Motor neuron (in vitro differentiated cells): ENCODE results near the gene MTCL1. TPM values are rescaled to one million over a fixed set of nuclear protein-coding genes. Genes with fewer than 3 reads are reported as not detected.
A peak's percentile ranks its signal among the peaks of the same experiment; 100 is the strongest.
"Not testable (repeated sequence)": the region's sequence is repeated elsewhere in the genome, so short reads cannot be mapped to it uniquely, and the experiment has no call there.

ENCODE experiments used
- ATAC-seq, 8 experiments: fragments of 200-7000 bp; cut with Tn5 transposase; replicated peaks in 6 of 8; 2 replicates each; pipeline ENCODE4 v1.8.0; 2021; ENCODE audit warnings: mild to moderate bottlenecking in 8 of 8, moderate library complexity in 8 of 8
- H3K27ac ChIP-seq, 2 donors: fragments of 250-450 bp; sonication (Bioruptor Pico); 2 replicates each; pipeline ENCODE4 v1.9.0; 2021; ENCODE audit warnings: antibody characterized with exemption in 2 of 2, mild to moderate bottlenecking in 2 of 2, moderate library complexity in 1 of 2
- H3K4me1 ChIP-seq, 2 donors: fragments of 250-450 bp; sonication (Bioruptor Pico); replicated peaks in 1 of 2; 2 replicates each; pipeline ENCODE4 v1.6.1; 2021; ENCODE audit warnings: antibody characterized with exemption in 2 of 2, mild to moderate bottlenecking in 2 of 2, moderate library complexity in 1 of 2
- H3K4me3 ChIP-seq, 5 donors: fragments of 250-450 bp; sonication (Bioruptor Pico); 2 replicates each; pipeline ENCODE4 v1.9.0; 2021; ENCODE audit warnings: antibody characterized with exemption in 5 of 5, mild to moderate bottlenecking in 5 of 5, moderate library complexity in 4 of 5
- WGBS, 10 experiments: fragments of 450-650 bp; shearing (Covaris generic); methylation state at CpG; one replicate each; pipeline ENCODE4 v1.0.0; 2022; 5-methylcytosine and 5-hydroxymethylcytosine counted together
- in situ Hi-C, 9 experiments: fragments of 400-800 bp; cut with MboI; loops; one replicate each; pipeline ENCODE4 v1.15.0; 2021; ENCODE audit warnings: low sequenced_read_pairs in 9 of 9, low pct_unique_long_range_greater_than_20kb in 2 of 9; ENCODE audit not compliant: unreplicated experiment in 9 of 9
- total RNA-seq, 8 experiments: library from RNA; unstranded; fragments of 300-600 nt; gene quantifications; 2 replicates each; pipeline versions ENCODE4 v1.2.3 to v1.2.4, GENCODE V29; 2022

The MTCL1 gene
- total RNA-seq, 8 experiments from 2014 or later, result 10.4 to 35.6 (median 15.6) TPM

DNA sequence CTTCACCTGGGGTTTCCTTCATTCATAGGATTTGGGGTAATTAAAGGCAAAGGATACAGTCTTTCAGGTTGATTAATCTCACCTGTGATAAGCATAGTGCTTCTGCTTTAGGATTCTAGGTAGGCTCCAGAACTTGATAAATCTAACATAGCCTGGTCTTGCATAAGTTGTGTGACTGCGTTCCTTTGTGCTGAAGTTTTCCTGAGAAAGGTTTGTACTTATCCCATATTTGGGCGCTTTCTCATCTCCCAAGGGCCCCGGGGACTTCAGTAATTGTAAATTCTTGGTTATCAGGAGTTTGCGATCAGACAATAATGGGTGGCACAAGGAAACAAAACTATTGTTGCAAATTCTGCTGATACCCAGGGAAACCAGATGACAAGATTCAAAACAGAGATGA lies 53.1 kb downstream of the MTCL1 start:
- WGBS, 10 experiments, result 84 to 100% (median 97%) methylated on average over 1 to 4 of the region's 4 CpGs; no CpG with 5 or more reads in 1 of the 10 experiments
- ATAC-seq, result no peak
- H3K4me1 ChIP-seq, result no peaks in the 10 kb centered on the region
- H3K27ac ChIP-seq, result no peak overlapping the region
- in situ Hi-C loops, result no loop called here
- no peak overlapping the region for H3K4me3 ChIP-seq

DNA sequence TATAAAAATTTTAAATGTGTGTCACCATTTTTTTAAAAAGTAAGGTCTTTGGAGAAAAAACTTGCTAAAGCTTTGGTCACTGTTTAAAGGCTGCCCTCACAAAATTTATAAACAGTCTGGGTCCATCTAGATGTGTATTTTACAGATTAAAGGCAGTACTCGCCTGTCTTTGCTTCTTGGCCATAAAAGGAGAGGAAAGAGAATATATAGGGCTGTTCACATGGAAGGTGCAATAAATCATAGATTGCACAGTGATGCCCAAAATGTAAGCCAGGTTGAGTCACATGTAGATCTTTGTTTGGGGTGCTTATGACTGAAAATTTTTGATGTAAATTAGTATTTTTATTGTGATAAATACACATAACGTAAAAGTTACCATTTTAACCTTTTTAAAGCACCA lies 55.6 kb downstream of the MTCL1 start:
- no peak for ATAC-seq
- WGBS, 10 experiments, result 95 to 100% (median 100%) methylated on average over 1 to 2 of the region's 2 CpGs; no CpG with 5 or more reads in 2 of the 10 experiments
- Histone ChIP-seq H3K4me3 (no peak overlapping the region), H3K4me1 (peaks cover 6 to 7% of the 10 kb centered on the region in 2 donors), H3K27ac (no peak overlapping the region)
- in situ Hi-C loops, result no loop called here

DNA sequence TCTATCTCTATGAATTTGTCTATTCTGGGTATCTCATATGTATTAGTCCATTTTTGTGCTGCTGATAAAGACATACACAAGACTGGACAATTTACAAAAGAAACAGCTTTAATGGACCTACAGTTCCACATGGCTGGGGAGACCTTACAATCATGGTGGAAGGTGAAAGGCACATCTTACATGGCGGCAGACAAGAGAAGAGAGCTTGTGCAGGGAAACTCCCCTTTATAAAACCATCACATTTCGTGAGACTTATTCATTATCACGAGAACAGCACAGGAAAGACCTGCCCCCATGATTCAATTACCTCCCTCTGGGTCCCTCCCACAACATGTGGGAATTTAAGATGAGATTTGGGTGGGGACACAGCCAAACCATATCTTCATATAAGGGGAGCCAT lies 56.2 kb downstream of the MTCL1 start:
- peaks cover 12 to 13% of the 10 kb centered on the region in 2 donors for H3K4me1 ChIP-seq
- H3K4me3 ChIP-seq, ATAC-seq, H3K27ac ChIP-seq, in situ Hi-C loops: not testable (repeated sequence)
- WGBS, 10 experiments, result 80 to 100% (median 96%) methylated on average over 1 to 3 of the region's 3 CpGs; no CpG with 5 or more reads in 3 of the 10 experiments

DNA sequence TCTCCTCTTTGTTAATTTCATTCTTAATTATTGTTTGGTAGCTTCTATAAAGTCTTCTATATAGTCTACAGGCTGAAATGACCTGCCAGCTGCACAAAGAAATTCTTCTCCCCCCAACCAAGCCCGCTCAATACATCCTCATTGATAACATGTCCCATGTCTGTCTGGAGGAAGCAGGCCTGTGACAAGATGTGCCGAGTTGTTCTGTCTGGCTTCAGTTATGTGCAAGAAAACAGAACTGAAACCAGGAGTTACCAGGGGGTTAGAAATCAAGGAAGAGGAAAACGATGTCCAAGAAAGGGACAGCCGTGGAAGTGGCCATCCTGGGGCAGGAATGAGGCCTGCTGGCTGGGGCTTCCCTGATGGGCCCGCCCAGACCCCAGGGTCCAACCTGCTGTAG lies 57.6 kb downstream of the MTCL1 start:
- no peak overlapping the region for H3K27ac ChIP-seq

DNA sequence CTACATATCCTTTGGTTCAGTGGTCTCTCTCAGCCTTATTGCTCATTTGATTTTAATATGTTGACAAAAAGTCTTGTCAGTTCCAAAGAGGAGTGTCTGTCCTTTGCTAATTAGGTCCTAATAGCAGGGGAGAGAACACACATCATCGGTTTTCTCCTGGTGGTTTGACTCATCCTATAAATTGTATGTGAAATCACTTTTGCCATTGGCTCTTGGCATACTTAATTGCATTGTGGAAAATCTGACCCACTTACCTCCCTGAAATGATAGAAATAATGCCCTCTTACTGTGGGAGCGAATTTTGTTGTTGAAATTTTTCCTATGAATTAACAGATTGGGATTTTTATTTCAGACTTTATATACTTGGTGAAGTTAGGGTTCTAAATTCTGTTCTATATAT lies 58.3 kb downstream of the MTCL1 start:
- H3K4me3 ChIP-seq, result no peak overlapping the region
- peak in 1 of 8 experiments; percentile 5 for ATAC-seq
- in situ Hi-C loops, result no loop called here

More for the DNA sequence above, 57.6 kb downstream of the MTCL1 start:
- Histone ChIP-seq H3K4me3 (no peak overlapping the region), H3K4me1 (peaks cover 23% of the 10 kb centered on the region in 2 donors)
- in situ Hi-C loops, result no loop called here
- ATAC-seq, result no peak
- 88 to 100% (median 100%) methylated on average over 1 to 4 of the region's 5 CpGs; no CpG with 5 or more reads in 1 of the 10 experiments for WGBS, 10 experiments

DNA sequence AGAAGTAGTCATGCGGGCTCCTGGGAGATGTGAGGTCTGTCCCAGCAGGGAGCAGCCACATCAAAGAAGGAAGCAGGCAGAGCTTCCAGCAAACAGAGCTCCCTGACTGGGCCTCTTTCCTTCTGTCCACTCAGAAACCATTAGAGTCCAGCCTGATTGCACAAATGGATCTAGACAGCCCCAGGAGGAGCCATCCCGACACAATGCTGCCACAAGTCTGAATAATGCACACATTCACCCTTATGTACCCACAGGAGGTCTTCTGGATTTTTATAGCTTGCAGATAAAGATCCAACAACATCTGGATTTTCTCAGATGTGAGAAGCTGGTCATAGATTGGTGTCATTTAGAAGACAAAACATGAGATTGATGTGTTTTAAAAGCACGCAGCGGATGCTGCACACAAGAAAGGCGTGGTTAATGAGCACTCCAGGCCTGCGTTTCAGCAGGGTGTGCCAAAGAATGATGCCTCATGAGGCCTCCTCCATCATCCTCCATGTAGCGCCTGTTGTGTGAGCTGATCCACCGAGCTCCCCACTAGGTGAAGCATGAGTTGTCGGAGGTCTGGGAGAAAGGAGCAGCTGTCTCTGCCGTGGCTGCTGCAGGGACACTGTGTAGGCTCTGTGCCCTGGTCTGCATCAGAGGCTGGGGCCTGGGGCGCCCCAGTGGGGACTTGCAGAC lies 60.6 kb downstream of the MTCL1 start:
- 0 to 83% (median 44%) methylated on average over 1 to 6 of the region's 11 CpGs; no CpG with 5 or more reads in 5 of the 10 experiments for WGBS, 10 experiments
- peak overlapping the region; percentile 56 to 69 for H3K27ac ChIP-seq
- in situ Hi-C loops, result no loop called here
- H3K4me3 ChIP-seq, result no peak overlapping the region
- peaks cover 23% of the 10 kb centered on the region in 2 donors for H3K4me1 ChIP-seq
- ATAC-seq, result peak; percentile 66 to 89 (median 81)

More for the DNA sequence above, 58.3 kb downstream of the MTCL1 start:
- no peak overlapping the region for H3K27ac ChIP-seq
- H3K4me1 ChIP-seq, result peaks cover 23% of the 10 kb centered on the region in 2 donors
- 33 to 100% (median 73%) methylated on average over 1 to 2 of the region's 2 CpGs; no CpG with 5 or more reads in 2 of the 10 experiments for WGBS, 10 experiments

DNA sequence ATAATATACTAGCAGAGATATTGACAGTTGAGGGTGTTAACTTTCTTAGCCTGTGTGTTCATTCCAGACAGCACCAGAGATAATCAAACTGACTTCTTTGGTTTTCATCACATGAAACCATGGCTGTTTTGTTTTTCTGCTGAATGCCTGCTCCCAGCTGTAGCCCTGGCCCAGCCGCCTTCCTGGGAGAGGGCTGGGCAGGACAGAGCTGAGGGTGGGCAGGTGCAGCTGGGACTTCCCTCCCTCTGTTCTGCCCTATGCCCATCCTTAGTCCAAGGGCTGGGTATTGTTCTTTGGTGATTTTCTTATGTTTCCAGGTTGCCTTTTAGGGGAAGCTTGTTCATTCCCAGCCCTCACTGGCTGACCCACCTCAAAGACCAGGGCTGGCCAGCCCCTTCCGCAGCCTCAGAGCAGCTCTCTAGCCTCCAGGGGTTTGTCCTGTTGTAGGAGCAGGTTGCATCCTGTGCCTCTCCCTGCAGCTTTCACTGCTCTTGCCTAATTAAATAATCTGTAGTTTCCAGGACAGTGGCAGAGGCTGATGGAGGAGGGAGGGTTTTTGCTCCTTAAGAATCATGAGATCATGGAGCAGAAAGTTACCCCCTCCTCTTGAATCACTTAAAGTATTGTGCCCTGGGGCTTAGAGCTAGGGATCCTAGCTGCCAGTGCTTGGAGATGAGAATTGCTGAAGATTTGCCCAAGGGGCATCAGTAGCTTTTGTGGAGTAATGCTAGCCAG lies 61.4 kb downstream of the MTCL1 start:
- 17 to 100% (median 80%) methylated on average over 1 to 2 of the region's 2 CpGs; no CpG with 5 or more reads in 5 of the 10 experiments for WGBS, 10 experiments
- ATAC-seq, result peak in 7 of 8 experiments; percentile 13 to 81 (median 74)
- Histone ChIP-seq H3K27ac (peak overlapping the region; percentile 56 to 69), H3K4me1 (peaks cover 23% of the 10 kb centered on the region in 2 donors), H3K4me3 (no peak overlapping the region)
- in situ Hi-C loops, result no loop called here

DNA sequence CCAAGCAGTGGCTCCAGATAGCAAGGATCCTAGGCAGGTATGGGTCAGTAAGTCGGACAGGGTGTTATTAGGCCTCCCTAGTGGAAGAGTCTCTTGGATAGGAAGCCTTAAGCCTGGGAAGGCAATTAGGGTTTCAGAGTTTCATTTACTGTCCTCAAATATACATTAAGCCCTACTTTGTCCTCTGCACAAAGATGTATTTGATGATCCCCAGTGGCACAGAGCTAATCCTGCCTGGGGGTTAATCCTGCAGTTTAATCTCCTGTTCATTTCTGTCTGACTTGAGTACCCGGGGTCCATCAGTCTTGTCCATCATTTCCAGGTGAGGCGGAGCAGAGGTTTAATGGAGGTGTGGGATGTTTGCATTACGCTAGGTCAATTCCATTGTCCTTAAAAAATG lies 62.0 kb downstream of the MTCL1 start:
- no peak for ATAC-seq
- no peak overlapping the region for H3K4me3 ChIP-seq
- 92 to 100% (median 100%) methylated on average over 1 to 4 of the region's 4 CpGs; no CpG with 5 or more reads in 1 of the 10 experiments for WGBS, 10 experiments
- peak overlapping the region in 1 of 2 donors; percentile 56 for H3K27ac ChIP-seq
- in situ Hi-C loops, result no loop called here
- peaks cover 23% of the 10 kb centered on the region in 2 donors for H3K4me1 ChIP-seq

DNA sequence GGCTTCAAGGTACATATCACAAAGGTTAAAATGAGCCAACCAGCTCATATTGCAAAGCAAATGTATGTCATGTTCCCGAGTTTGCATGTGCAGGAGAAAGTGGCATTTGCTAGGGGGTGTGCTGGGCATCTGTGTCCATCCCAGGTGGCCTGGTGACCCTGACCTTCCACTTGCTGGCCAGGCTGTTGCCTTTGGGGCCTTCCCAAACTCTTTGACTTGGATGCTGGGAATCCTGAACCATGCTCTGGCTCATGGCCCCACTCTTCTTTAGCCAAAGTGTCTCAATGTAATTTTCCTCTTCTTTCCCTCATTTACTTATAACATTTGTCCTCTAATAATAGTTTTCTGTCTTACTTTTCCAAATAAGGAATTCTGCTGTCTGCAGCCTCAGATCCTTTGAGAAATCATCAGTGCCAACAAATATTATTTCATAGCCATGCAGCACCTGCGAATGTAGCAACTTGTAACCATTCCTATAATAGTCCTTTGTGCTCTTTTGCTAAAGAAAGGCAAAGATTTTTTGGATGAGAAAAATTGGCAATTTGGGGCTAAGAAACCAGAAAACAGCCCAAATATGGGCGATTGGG lies 64.2 kb downstream of the MTCL1 start:
- no peak overlapping the region for H3K27ac ChIP-seq
- peaks cover 25% of the 10 kb centered on the region in 2 donors for H3K4me1 ChIP-seq
- in situ Hi-C loops, result no loop called here

DNA sequence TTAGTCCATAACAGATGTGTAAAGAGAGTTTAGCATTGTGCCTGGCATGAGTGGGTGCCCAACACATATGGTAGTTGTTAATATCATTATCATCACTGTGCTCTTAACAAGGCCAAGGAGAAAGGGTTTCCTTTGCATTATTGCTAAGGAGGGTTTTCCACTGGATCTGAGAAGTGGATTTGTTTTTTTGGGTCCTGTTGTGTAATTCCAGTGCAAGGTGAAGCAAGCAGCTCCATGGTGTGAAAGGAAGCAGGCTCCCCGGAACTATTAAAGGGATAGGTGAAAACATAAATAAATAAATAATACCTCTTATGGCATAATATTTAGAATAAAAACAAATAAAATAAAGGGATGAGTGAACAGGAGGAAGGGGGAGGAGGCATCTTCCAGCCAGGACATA lies 65.3 kb downstream of the MTCL1 start:
- 40 to 100% (median 100%) methylated on average over 1 of the region's 1 CpG; no CpG with 5 or more reads in 1 of the 10 experiments for WGBS, 10 experiments
- Histone ChIP-seq H3K27ac (no peak overlapping the region), H3K4me1 (peaks cover 21 to 23% of the 10 kb centered on the region in 2 donors), H3K4me3 (no peak overlapping the region)
- in situ Hi-C loops, result no loop called here
- no peak for ATAC-seq

More for the DNA sequence above, 64.2 kb downstream of the MTCL1 start:
- 20 to 100% (median 100%) methylated on average over 1 to 3 of the region's 3 CpGs; no CpG with 5 or more reads in 3 of the 10 experiments for WGBS, 10 experiments
- no peak for ATAC-seq
- H3K4me3 ChIP-seq, result no peak overlapping the region

DNA sequence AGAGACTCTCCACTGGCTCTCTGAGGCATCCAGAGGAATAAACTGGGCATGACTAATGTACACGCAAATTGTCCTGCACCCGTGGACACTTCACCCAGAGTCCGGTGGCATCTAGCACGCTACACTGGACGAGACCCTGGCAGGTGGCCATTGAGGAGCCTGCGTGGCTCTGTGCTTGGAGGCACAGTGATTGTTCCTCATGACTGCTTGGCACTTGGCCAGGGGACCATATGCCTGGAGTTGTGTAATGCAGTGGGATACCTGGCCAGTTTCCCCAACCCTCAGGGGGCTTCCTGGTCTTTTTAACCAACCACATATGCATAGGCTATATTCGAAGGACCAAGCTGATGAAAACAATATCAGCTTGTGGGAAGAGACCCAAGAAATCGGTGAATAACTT lies 66.6 kb downstream of the MTCL1 start:
- Histone ChIP-seq H3K4me3 (no peak overlapping the region), H3K27ac (no peak overlapping the region), H3K4me1 (peaks cover 9 to 10% of the 10 kb centered on the region in 2 donors)
- in situ Hi-C loops, result no loop called here
- 39 to 100% (median 79%) methylated on average over 1 to 6 of the region's 8 CpGs; no CpG with 5 or more reads in 1 of the 10 experiments for WGBS, 10 experiments
- peak in 3 of 8 experiments; percentile 9 to 43 (median 17) for ATAC-seq

DNA sequence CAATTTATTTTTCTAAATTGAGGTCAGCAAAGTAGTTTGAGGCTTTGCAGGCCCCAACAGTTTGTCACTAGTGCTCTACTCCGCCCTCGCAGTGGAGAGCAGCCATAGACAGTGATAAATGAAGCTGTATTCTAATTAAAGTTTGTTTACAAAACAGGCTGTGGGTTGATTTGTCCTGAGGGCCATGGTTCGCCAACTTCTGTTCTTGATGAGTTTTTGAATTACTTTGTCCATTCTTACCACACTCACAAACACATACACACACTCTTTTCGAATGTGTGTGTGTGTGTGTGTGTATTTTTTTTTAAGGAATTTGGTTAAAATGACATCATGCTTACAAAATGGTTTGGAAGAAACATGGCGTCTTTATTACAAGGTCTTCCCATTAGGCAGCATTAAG lies 68.6 kb downstream of the MTCL1 start:
- in situ Hi-C loops, result no loop called here
- ATAC-seq, result peak in 4 of 8 experiments; percentile 31 to 71 (median 54)
- Histone ChIP-seq H3K4me3 (no peak overlapping the region), H3K27ac (no peak overlapping the region), H3K4me1 (peaks cover 7 to 8% of the 10 kb centered on the region in 2 donors)
- 26 to 100% (median 64%) methylated on average over 1 to 5 of the region's 5 CpGs for WGBS, 10 experiments
